SIG-M5 treated with dmso at 0.1 percent for 504 hours (cell line): ENCODE measurements around the gene BEGAIN.

Source experiments
- DNase-seq: peaks from one replicate; lab custom pipeline; 2025; ENCODE audit not compliant: unreplicated experiment; lab: John Stamatoyannopoulos, UW

BEGAIN gene

DNA sequence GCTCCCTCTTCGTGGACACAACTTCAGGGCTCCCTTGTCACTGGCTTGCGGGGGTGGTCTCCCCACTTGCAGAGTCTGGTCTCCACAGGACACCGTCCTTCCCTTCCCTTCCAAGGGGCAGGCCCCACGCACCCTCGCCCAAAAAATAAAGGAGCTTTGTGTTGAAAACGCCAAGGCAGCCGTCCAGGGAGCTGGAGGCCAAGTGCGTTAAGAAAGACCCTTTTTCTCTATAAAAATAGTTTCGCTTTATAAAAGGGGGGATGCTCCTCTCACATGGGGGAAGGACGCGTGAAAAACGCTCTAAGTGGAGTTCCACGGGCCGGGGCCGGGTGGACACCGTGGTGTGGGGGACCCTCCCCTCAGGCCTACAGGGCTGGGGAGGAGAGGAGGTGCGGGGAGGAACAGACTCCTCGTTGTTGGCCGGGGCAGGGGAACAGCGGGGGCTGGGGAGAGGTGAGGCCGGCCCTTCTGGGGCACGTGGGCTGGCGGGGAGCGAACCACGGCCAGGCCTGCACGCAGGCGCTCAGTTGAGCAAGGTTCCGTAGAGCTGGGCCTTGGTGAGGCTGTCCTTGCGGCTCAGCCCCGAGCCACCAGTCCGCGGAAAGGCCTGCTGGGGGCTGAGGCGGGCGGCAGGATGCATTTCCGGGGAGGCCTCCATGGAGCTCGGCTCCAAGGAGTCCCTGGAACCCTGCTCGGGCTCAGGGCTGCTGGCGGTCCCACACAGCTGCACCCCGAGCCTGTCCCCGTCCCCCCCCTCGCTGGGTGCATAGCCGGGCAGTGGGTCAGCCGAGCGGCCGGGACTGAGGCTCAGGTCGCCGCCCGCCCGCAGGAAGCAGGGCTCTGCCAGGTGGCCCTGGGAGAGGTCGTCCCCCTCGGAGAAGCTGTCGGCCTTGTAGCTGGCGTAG is 49.5 kb downstream of the BEGAIN start:
- no peak for DNase-seq

DNA sequence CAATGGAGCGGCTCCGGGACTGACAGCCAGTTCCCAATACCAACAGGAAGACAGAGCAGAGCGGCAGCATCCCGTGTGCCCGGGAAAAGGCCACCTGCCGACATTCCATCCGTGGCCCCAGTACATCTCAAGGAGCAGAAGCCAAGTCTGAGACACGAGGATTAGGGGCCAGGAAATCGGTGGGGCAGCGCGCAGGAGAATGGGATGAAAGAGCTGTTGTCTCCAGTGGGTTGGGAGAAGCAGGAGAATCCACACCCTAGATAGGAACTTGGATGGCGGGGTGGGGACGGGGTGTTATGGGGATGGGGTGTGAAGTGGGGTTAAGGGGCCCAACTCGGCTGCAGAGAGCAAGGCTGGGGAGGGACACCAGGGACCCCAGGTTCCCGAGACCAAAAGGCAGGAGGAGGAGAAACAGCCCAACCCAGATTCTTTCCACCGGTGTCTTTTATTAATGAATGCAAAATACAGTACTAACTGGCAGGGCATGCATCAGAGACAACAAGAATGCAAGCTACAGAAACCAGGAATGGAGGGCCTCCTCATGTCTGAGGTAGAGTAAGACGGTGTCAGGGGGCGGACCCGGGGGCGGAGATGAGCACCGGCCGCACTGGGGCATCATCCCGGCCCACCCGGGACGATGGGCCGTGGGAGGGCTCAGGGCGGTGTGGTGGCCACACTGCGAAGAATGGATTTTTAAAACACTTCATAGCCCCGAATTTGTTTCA is 50.3 kb downstream of the BEGAIN start:
- no peak for DNase-seq

DNA sequence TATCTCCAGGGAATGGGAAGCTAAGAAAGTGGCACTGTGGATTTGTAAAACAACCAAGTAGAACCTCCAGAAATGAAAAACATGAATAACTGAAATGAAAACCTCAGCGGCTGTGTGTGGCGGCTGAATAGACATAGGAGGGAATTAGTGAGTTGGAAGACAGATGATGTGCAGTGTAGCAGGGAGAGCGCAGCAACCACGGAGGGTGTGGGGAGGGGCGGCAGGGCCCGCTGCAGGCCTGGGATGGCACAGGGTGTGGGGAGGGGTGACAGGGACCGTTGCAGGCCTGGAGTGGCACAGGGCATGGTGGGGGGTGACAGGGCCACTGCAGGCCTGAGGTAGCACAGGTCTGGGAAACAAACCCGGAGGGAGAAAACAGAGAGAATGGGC is 51.1 kb downstream of the BEGAIN start:
- DNase-seq = no peak

DNA sequence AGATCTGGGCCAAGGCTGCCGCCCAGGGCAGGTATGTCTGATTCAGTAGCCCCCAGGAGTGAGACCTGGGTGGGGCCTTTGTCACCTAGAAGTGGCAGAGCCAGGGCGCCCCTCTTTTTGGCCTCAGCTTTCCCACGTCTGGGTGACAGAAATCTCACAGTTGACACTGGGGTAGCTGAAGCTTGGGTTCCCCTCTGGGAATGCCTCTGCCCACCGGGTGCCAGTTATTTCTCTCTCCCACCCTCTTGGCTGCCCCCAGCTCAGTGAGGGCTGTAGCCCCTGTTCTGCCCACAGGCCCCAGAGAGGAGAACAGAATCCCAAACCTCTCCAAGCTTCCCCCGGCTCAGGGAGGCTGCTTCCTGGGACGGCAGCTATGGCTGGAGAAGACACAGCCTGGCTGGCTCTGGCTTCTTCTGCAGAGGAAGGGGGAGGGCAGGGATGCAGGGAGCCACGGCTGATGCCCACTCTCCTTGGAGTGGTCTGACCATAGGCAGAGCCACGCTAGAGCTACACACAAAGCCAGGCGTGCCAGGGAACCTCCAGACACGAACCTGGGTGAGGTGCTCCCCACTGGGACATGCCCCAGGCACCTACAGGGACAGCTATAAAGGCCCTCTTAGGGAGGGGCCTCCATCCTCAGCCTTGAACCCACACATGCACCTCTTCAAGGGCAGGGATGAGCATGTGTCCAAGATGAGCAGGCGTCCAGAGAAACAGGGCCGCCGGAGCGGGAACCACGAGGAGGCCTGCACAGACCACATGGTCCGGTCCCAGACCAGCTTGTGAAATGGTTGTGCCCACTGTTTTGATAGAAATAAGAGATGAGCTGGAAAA is 51.7 kb downstream of the BEGAIN start:
- DNase-seq = no peak

DNA sequence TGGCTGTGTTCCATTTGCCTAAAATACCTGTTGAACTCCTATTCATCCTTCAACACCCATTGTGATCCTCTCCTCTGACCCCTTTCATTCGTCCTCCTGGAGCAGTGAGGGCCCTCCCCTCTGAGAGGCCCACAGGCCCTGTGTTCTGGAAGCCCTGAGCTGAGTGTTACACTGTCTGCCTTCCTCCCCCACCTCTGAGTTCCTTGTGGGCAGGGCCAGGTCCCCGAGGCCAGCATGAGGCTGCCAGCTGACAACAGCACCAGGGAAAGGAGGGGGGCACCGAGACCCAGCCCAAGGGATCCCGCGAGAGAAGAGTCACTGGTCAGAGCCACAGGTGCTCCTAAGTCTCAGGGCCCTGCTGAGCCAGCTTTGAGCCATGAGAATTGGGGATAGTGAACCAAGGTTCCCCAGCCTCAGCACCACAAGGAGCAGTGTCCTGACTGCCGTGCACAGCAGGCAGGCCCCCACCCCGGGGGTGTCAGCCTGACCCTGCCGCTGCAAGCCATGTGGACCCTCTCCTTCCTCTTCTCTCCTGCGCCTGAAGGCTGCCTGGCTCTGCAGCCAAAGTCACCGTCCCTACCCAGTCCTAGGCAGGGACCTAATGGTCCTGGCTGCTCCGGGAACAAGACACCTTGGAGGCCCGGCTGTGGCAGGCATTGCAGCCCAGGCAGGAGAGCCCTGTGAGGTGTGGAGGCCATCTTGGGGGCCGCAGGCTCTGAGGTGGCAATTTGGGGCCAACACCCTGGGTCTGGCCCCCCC is 52.5 kb downstream of the BEGAIN start:
- peak; percentile 9 for DNase-seq

DNA sequence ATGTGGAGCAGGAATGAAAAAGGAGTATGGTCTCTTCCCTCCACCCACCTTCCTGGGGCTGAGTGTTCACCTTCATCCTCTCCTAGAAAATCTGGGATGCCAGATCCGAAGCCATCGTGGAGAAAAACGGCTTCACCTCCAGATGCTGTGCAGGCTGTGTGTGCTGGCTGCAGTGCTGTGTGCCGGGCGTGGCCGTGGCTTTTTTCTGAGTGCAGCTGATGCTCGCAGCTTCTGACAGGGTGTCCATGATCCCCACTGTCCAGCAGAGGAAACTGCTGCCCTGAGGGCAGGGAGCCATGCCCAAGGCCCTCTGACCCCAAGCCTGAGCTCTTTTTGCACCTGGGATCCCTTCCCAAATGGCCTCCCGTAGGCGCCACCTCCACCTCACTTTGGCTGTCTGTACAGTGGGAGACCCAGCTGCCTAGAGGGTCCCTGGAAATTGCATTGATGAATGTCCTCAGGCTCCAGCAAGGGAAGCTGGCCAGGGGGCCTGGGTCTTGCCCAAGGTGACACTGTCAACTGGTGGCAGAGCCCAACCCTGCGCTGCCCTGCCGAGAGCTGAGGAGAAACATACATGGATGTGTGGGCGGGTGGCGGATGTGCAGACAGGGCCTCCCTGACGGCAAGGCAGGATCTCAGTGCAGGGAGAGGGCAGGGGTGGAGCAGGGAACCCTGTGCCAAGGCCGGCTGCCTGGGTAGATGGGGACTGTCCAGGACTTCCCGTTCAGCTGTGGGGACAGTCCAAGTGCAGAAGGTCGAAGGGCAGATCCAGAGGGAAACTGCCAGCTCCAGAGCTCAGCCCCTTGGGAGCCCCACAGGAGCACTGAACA is 53.3 kb downstream of the BEGAIN start:
- peak; percentile 9 for DNase-seq

DNA sequence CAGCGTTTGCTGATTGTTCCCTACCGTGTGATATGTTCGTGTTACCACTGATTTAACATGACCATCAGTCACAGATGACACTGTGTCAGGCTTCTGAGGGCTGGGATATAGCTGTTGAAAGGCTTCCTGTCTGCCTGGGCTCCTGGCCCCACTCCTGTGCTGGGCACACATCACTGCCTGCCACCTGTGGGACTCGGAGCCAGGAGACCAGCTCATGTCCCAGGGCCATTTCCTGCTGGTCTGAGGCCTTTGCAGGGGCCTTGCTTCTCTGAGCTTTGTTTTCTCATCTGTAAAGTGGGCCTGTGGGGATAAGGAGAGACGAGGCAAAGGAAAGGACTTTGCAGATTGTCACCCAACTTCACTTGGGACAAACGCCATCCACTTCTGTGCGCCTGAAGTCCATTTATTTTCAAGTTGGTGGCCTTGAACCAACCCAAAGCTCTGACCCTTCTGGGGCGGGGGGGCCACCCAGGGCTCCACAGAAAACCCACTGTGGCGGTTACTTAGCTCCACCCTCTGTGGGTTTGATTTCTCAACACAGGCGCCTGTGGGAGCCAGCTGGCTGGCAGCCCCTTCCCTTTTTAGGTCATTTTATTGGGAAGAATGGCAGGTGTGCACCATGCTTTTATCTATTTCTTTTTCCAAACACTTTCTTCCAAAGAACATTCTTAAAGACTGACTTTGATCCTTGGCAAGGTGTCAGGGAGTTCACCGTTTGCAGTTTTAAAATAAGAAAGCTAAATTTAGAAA is 54.1 kb downstream of the BEGAIN start:
- peak; percentile 63 for DNase-seq

DNA sequence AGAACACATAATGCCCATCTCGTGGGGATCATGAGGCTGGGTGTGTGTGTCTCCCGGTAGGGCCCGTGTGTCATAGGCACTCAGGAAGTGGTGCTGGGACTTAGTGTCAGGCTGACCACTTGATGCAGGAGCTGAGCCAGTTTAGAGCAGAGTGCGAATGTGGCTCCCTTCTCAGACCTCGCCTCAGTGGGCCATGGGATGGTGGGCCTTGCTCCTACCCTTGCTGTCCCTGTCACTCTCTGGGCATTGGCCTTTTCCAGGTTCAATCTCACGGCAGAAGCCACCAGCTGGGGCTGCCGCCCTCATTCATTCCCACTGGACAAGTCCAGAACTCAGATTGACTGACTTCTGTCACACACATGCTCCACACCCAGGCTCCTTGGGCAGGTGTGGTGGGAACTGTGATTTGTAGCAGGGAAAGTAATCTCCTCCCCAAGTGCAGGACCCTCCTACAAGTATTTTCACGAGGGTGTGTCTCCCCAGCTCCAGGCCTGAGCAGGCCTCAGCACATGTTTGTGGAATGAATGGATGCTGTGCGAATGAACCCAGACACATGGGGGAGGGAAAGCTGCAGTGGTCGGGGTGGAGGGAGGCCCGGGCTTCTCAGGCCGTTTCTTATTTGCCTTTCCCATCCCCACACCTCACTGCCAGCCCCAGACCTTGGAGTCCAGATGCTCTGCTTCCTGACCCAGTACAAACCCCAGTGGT is 54.9 kb downstream of the BEGAIN start:
- DNase-seq = no peak

DNA sequence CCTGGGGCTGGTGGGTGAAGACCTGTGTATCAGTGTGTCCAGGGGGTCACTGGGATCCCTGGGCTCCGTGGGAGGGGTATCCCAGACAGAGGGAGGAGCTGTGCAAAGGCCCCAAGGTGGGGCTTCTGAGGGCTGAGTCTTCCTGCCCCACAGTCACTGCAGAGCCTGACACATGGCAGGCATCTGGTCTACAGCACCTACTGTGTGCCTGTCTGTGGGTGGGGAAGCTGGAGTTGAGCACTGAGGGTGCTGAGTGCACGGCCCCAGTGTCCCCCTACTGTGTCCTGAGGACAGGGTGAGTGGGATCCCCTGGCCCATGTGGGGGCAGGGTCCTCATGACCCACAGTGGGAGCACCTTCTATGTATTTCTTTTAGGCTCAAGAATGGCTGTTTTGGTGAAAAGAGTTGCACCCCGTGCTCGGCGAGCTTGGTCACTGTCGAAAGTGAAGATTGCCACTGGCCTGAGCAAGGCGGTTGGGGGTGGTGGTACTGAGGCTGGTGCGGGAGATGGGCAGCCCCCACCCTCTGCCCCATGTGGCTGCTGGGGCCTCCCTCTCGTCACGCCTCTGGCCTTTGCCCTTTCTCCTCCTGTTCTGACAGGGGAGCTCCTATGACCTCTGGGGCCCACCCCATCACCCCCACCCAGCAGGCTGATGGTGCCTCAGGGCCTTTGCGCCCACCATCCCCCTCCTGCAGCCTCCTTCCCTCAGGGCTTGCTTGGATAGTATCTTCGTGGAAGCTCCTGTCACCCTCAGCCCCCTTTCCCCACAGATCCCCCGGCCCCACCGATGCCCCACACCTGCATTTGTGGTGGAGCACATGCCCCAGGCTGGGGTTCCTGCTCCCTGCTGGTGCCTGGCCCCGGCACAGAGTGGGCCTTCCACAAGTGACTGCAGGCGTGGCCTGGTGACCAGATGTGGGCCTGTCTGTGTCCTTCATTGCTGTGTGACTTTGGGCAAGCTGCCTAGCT is 55.8 kb downstream of the BEGAIN start:
- no peak for DNase-seq

DNA sequence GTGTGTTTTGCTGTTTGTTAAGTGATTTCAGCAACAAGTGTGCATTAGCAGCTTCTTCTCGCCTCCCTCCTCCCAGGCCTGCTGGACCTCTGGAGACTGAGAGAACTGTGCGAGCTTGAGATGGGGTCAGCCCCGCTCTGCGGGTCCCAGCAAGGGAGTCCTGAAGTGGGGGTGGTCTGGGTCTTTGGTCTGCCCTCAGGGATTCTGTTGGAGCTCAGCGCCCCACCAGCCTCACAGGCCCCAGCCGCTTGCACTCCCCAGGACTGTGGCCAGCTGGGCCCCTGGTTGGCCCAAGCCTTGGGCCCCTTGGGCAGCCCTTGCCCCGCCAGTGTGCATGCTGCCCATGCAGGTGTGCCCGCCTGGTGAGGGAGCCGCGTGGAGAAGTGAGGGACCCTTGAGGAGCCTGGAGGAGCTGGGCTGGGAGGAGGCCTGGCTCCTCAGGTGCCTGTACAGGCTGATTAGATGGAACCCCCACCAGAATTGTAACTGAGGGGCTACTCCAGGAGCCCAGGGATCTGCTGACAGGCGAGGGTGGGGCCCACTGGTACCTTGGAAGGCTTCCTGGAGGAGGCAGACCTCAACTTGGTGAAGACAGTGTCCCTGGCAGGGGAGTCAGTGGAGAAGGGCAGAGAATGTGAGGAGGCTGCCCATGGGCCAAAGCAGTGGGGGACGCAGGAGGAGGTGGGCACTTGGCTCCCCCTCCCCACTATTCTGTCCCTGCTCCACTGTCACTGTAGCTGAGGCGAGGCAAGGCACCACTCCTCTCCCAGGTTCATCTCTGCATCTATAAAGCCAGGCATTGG is 56.7 kb downstream of the BEGAIN start:
- DNase-seq = no peak

DNA sequence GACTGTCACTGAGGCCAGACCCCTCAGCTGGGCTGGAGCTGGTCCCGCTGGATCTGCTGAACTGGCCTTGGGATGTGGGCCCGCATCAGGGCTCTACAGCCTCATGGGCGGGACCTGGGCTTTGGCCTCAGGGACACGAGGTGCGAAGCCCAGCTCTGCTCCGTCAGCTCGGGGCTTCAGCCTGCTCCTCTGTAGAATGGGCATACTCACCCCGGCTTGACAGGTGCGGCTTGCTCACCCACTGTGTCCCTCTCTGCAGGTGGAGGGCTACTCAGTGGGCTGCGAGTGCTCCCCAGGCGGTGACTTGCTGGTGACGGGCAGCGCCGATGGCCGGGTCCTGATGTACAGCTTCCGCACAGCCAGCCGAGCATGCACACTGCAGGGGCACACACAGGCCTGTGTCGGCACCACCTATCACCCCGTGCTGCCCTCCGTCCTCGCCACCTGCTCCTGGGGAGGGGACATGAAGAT is 57.6 kb downstream of the BEGAIN start:
- no peak for DNase-seq

DNA sequence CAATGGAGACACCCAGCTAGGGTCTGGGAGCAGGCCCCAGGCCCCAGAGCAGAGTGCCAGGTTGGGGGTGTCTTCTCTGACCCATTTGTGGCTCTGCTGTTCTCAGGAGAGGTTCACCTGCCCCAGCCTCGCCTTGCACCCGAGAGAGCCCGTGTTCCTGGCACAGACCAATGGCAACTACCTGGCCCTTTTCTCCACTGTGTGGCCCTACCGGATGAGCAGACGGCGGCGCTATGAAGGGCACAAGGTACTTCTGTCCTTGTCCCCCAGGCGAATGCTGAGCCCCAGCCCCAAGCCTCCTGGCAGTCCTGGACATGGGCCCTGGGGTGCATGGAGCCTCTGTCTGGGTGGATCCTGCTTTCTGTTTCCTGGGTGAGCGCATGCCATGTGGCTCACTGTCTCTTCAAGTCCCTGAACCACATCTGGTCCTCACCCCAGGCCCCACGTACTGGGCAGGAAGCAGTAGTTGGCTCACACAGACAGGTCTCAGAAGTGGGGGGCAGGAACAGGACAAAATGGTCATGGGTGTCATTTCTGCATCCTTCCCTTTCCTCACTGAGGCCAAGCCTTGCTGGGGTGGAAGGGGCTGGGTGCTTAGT is 58.2 kb downstream of the BEGAIN start:
- no peak for DNase-seq

DNA sequence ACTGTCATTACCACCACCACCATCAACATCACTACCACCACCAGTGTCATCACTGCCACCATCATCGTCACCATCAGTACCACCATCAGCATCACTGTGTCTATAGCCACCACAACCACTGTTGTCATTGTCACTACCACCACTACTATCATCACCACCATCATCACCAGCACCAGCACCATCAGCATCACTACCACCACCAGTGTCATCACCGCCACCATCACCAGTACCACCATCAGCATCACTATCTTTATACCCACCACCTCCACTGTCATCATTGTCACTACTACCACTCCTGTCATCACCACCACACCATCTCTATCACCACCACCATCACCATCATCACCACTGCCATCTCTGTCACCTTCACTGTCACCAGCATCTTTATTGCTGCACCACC is 60.6 kb downstream of the BEGAIN start:
- no peak for DNase-seq

DNA sequence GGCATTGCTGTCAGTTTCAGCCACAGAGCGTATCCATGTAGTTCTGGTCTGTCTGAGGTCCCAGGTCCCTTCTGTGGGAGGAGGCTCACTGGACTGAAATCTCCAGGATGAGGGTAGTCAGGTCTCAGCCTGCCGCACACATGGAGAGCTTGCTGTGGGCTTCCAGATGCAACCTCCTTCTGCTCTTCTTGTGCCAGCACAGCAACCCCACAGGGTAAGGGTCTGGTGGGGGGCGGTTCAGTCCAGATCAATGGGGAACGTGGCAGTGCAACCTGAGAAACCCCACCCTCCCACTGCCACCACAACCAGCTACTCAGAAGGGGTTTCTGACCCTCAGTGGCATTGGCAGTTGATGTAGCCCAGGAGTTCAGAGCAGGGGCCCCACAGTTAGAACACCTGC is 61.2 kb downstream of the BEGAIN start:
- DNase-seq = no peak

DNA sequence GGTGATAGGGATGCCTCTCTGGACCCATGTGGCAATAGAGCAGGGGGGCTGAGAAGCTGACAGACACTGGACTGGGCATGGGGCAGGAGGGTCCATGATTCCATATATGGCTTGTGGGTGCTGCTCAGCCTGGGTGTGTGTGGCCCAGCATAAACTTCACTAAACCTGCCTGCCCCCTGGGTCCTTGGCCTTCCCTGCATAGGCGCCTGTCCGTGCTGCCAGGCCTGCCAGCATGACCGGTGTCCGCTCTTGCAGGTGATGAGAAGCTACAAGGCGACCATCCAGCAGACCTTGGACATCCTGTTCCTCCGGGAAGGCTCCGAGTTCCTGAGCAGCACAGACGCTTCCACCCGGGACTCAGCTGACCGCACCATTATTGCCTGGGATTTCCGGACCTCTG is 61.6 kb downstream of the BEGAIN start:
- no peak for DNase-seq

DNA sequence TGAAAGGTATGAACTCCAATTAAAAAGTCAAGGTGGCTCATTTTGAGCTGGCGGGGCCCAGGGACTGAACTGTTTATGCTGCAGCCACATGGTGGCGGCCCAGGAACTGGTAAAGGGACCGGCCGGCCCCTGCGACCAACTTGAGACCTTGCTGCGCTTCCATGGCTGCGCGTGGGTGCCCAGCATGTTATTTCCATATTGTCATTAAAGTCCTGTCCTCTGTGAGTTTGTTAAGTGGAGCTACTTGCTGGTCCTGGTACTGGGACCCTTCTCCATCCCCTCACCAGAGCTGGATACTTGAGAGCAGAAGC is 62.3 kb downstream of the BEGAIN start:
- DNase-seq = peak; percentile 28
